ENCODE results near the gene ZBTB44.

The ZBTB44 gene

GRCh38 chr11:130246738-130247137 is 68.0 kb downstream of the ZBTB44 start:
- no peak for TF ChIP-seq FOXP2 (optimal IDR thresholded peaks at IDR 0.05; ENCODE audit: borderline replicate concordance, extremely low read depth, extremely low read length, insufficient read depth)
- no peak for TF ChIP-seq TAF1 (IDR thresholded peaks at IDR 0.05; ENCODE audit: borderline replicate concordance, insufficient read depth, low read length)
- TF ChIP-seq, protein P1, sequence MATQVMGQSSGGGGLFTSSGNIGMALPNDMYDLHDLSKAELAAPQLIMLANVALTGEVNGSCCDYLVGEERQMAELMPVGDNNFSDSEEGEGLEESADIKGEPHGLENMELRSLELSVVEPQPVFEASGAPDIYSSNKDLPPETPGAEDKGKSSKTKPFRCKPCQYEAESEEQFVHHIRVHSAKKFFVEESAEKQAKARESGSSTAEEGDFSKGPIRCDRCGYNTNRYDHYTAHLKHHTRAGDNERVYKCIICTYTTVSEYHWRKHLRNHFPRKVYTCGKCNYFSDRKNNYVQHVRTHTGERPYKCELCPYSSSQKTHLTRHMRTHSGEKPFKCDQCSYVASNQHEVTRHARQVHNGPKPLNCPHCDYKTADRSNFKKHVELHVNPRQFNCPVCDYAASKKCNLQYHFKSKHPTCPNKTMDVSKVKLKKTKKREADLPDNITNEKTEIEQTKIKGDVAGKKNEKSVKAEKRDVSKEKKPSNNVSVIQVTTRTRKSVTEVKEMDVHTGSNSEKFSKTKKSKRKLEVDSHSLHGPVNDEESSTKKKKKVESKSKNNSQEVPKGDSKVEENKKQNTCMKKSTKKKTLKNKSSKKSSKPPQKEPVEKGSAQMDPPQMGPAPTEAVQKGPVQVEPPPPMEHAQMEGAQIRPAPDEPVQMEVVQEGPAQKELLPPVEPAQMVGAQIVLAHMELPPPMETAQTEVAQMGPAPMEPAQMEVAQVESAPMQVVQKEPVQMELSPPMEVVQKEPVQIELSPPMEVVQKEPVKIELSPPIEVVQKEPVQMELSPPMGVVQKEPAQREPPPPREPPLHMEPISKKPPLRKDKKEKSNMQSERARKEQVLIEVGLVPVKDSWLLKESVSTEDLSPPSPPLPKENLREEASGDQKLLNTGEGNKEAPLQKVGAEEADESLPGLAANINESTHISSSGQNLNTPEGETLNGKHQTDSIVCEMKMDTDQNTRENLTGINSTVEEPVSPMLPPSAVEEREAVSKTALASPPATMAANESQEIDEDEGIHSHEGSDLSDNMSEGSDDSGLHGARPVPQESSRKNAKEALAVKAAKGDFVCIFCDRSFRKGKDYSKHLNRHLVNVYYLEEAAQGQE (IDR thresholded peaks at IDR 0.05; ENCODE audit: insufficient read depth in 1 of 2, low read depth in 2 of 2, low read length in 2 of 2), result no peak
- TF ChIP-seq POLR2AphosphoS5 (IDR thresholded peaks at IDR 0.05; ENCODE audit: low read depth, low read length), result no peak
- TF ChIP-seq SIN3A (IDR thresholded peaks at IDR 0.05; ENCODE audit: borderline replicate concordance, insufficient read depth, low read length), result no peak

DNA sequence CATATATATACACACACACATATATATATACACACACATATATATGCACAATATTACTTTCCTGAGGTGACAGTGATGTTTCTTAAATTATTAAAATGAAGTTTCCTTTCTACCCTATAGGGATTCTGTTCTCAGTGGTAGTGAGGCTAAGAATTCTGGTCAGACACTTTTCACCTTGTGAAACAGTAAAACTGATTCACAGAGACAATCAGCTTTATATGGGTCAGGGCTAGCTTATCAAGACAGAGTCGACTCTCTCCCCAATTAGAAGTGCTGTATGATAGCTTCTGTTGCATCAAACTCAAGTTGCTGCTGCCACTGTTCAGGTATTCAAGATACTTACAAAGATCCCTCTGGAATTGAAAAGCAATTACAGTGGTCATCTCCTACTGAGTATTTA is 68.4 kb downstream of the ZBTB44 start:
- no peak for TF ChIP-seq SIN3A (IDR thresholded peaks at IDR 0.05; ENCODE audit: borderline replicate concordance, insufficient read depth, low read length)
- TF ChIP-seq TAF1 (IDR thresholded peaks at IDR 0.05; ENCODE audit: borderline replicate concordance, insufficient read depth, low read length), result no peak

DNA sequence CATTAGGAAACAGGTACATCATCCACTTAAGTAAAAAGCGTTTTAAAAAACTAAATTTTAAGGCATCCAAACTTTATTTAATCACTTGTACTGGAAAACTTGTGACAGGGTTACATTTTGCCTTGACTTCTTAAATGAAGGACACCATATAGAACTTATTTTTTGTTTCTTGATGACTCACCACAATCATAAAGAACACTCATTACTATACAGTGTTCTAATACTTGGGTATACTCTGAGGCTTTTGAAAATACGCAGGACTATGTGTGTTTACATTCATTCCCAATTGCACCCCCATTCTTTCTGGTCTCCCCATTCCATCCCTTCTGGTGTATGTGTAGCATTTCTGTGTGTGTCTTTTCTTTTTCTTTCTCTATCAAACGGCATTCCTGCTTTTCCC is 69.9 kb downstream of the ZBTB44 start:
- TF ChIP-seq, protein P1 (IDR thresholded peaks at IDR 0.05; ENCODE audit: insufficient read depth in 1 of 2, low read depth in 2 of 2, low read length in 2 of 2), result no peak
- TF ChIP-seq POLR2AphosphoS5 (IDR thresholded peaks at IDR 0.05; ENCODE audit: low read depth, low read length) (no peak), FOXP2 (optimal IDR thresholded peaks at IDR 0.05; ENCODE audit: borderline replicate concordance, extremely low read depth, extremely low read length, insufficient read depth) (no peak), TAF1 (IDR thresholded peaks at IDR 0.05; ENCODE audit: borderline replicate concordance, insufficient read depth, low read length) (no peak), SIN3A (IDR thresholded peaks at IDR 0.05; ENCODE audit: borderline replicate concordance, insufficient read depth, low read length) (no peak)

DNA sequence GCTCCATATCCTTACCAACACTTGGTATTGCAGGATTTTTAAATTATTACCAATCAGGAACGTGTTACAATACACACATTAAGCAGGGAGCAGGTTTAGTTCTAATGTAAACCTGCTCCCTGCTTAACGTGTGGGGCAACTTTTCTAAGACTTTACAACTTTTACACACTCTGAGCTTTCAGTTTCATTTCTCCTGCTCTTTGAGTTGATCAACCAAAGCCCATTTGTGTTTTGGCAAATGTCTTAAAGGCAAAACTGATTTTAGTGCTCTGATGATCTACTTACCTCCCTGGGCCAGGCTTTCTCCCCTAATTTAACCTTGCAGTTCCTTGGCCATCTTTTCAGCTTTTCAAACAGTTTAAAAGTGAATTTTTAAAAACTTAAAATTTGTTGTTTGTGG is 70.9 kb downstream of the ZBTB44 start:
- TF ChIP-seq TAF1 (IDR thresholded peaks at IDR 0.05; ENCODE audit: borderline replicate concordance, insufficient read depth, low read length) (no peak), FOXP2 (optimal IDR thresholded peaks at IDR 0.05; ENCODE audit: borderline replicate concordance, extremely low read depth, extremely low read length, insufficient read depth) (no peak), SIN3A (IDR thresholded peaks at IDR 0.05; ENCODE audit: borderline replicate concordance, insufficient read depth, low read length) (no peak), POLR2AphosphoS5 (IDR thresholded peaks at IDR 0.05; ENCODE audit: low read depth, low read length) (no peak)
- TF ChIP-seq, protein P1 (IDR thresholded peaks at IDR 0.05; ENCODE audit: insufficient read depth in 1 of 2, low read depth in 2 of 2, low read length in 2 of 2), result no peak

DNA sequence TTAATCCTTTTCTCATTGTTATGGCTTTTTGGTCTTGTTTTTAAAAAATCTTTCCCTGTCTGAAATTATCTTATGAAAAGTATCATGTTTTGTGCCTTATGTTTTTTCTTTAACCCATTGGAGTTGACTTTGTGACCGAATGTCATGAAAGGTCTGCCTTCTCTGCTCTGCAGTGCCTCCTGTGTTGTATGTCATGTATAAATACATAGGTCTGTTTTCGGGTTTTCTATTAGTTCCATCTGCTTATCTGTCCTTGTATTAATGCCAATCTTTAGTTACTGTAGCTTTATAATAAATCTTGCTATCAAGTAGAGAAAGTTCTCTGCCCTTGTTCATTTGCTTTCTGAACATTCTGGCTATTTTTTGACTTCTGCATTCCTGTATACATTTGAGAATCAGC is 73.0 kb downstream of the ZBTB44 start:
- TF ChIP-seq FOXP2 (optimal IDR thresholded peaks at IDR 0.05; ENCODE audit: borderline replicate concordance, extremely low read depth, extremely low read length, insufficient read depth) (no peak), SIN3A (IDR thresholded peaks at IDR 0.05; ENCODE audit: borderline replicate concordance, insufficient read depth, low read length) (no peak), POLR2AphosphoS5 (IDR thresholded peaks at IDR 0.05; ENCODE audit: low read depth, low read length) (no peak), TAF1 (IDR thresholded peaks at IDR 0.05; ENCODE audit: borderline replicate concordance, insufficient read depth, low read length) (no peak)
- TF ChIP-seq, protein P1 (IDR thresholded peaks at IDR 0.05; ENCODE audit: insufficient read depth in 1 of 2, low read depth in 2 of 2, low read length in 2 of 2), result no peak

Data from PFSK-1 (cell line).